ENCODE results near the gene HTR6.
"Not testable (repeated sequence)": the region's sequence is repeated elsewhere in the genome, so short reads cannot be mapped to it uniquely, and the experiment has no call there.

HTR6 gene

GRCh38 chr1:19664453-19665185 is at the start of gene HTR6:
TSS of gene HTR6 (plus strand) at chr1:19664875. CDS start at chr1:19665754, 879 bp downstream.
- DNase-seq: no peak

DNA sequence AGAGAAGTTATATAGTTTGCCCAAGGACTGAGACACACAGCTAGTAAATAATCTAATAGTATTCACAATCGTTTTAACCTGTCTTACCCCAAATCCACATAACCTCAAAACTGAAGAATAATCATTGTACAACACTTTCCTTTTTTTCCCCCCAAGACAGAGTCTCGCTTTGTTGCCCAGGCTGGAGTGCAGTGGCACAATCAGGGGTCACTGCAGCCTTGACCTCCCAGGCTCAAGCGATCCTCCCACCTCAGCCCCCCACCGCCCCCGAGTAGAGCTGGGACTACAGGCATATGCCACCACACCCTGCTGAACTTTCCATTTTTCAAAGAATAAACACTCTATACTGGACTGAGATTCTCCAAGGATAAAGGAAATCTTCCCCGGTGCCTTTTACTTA is 49.2 kb upstream of the HTR6 start:
- DNase-seq: no peak

GRCh38 chr1:19616489-19616888 is 48.2 kb upstream of the HTR6 start:
- no peak for DNase-seq

DNA sequence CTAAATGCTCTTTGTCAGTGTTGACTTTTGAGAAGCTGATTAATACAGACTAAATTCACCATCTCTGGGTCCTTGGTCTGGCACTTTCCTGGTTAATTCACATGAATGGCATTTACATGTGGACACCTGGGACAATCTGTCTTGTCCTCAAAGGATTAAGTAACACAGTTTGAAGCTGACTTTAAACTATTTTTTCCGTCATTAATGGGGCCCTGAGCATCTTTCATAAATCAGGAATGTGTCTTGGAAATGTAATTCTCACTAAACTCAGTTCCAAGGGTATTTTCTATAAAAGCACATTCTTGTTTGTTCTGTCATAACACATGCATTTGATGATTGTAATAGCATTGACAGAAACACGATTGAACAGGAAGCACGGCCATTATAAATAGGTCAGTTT is 47.3 kb upstream of the HTR6 start:
- no peak for DNase-seq

DNA sequence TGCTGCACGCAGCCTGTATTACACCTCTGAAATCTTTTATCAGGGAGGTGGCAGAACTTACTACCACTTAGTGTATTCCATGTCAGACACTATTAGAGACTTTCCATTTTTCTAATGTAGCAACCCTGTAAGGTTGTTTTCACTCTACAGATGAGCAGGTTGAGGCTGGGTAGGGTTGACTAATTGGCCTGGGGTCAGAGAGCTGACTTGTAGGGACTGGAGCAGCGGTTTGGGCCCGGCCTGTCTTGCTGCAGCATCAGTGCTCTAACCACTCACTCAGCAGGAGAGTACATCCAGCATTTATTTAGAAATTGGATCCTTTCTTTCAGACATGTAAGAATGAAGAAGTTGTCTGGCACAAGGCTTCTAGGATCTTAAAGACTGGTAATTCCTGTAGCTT is 46.2 kb upstream of the HTR6 start:
- DNase-seq: no peak

- no peak for DNase-seq
Measured at GRCh38 chr1:19619697-19620384, 44.8 kb upstream of the HTR6 start.

DNA sequence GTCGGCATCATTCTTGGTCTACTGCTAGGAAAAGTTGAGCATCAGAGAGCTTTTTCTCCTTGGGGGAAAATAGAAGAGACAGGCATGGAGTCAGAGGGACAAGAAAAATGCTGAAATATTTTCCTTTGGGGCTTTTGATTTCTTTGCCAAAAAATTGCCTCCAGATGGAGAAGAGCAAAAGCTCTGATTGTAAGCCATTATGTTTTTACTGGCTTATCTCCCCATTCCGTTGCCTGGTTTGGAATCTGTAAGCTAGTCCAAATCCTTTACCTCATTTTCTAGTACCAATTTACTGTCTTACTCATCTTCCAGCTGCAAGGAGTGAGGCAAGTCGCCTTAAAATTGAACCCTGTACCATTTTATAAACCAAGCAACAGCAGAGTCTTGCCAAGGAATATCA is 43.9 kb upstream of the HTR6 start:
- DNase-seq: no peak

GRCh38 chr1:19621274-19621950 is 43.3 kb upstream of the HTR6 start:
- no peak for DNase-seq

DNA sequence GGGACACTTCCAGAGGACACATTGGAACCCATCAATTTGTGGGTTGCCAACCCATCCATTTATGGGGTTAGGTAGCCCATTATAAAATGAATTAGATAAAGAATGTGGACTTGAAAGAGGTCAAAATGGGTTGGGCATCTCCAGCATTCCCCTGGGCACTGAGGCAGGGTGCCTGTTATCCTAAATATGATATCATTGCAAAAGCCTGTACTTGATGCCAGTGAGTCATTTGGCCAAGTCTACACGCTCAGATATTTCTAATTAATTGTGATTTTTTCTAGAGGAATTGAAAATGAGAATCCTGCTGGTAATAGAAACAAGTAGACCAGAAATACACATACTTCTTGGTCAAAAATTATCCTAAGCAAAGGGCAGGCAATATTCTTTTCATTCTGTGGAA is 42.5 kb upstream of the HTR6 start:
- DNase-seq: no peak

DNA sequence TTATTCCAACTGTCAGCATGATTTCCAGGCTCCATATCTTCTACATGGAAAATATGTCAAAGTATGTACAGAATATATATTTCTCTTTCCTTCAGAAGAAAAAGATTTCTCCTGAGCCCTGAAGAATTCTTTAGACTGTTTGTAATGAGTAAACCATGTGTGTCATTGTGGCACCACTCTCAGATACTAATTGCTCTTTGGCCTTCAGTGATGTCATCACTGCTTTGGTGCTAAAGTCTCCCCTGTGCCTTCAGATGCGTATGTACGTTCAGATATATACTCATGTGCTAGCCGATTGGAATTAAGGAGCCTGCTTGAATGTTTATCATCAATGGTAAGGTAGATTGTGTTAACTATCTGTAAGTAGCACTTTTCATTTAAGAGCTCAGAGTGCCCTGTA is 41.2 kb upstream of the HTR6 start:
- no peak for DNase-seq

GRCh38 chr1:19625291-19625937 is 39.3 kb upstream of the HTR6 start:
- DNase-seq: peak; percentile 39

- no peak for DNase-seq
Measured at GRCh38 chr1:19628879-19629278, 35.8 kb upstream of the HTR6 start.

GRCh38 chr1:19629357-19629756 is 35.3 kb upstream of the HTR6 start:
- no peak for DNase-seq

GRCh38 chr1:19630192-19630591 is 34.5 kb upstream of the HTR6 start:
- DNase-seq: not testable (repeated sequence)

GRCh38 chr1:19630720-19631395 is 33.8 kb upstream of the HTR6 start:
- no peak for DNase-seq

DNA sequence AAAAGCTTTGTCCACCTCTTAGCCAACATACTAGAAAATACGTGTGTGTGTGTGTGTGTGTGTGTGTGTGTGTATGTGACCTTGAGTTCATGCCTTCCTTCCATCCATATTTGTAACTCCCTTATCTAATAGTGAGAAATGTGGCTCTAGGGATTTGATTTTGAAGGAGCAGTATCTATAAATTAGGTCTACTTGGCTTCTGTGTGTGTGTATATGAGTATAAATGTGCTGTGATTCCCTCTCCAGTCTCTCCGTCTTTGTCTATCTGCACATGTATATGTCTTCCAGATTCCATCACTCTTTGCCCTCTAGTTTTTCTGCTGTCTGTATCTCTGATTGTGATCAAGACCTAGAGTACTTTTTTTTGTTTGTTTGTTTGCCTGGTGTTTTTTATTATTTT is 32.5 kb upstream of the HTR6 start:
- DNase-seq: no peak

DNA sequence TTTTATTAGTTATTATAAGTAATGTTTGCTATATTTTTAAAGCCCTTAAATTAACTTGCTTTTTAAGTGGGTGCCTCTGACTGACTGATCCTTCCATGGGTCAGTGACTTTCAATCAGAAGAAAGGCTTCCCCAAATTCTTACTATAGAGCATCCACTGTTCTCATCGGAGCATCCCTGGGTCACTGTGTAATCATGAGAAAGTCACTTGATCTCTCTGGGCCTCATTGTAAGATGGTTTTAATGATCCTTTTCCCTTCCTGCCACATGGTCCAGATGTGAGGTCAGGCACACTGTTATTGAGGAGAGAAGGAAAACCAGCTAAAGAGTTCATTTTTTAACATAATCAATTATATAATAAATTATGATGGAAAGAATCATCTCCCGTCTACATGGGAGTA is 31.6 kb upstream of the HTR6 start:
- DNase-seq: no peak

- DNase-seq: not testable (repeated sequence)
Measured at GRCh38 chr1:19635064-19635463, 29.6 kb upstream of the HTR6 start.

- no peak for DNase-seq
Measured at GRCh38 chr1:19635646-19636045, 29.0 kb upstream of the HTR6 start.

DNA sequence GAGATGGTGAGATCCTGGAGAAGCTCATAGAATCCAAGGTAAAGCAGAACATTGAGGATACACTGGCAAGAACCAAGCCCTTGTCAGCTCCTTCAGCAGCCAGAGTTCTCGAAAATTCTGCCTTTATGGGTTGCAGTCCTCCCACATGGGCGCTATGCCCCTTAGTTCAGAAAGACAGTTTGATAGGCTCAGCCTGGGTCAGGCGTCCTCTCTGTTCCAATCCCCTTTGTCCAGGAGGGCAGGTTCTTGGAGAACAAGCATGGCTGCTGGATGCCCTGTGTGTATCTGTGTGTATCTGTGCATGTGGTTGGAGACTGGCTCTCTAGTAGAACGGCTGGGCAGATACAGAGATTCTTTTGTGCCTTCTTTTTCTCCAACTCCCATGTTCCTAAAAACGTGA is 28.6 kb upstream of the HTR6 start:
- DNase-seq: no peak

DNA sequence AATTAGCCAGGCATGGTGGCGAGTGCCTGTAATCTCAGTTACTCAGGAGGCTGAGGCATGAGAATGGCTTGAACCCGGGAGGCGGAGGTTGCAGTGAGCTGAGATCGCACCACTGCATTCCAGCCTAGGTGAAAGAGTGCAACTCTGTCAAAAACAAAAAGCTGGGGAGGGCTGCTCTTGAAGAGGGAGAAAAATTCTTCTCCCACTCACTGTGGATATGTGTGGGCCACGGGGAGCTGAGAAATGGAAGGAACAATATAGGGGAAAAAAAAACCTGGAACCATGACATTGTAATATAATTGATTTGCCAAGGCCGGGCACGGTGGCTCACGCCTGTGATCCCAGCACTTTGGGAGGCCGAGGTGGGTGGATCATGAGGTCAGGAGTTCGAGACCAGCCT is 27.9 kb upstream of the HTR6 start:
- DNase-seq: not testable (repeated sequence)

GRCh38 chr1:19637606-19638005 is 27.1 kb upstream of the HTR6 start:
- DNase-seq: no peak

GRCh38 chr1:19639228-19639627 is 25.4 kb upstream of the HTR6 start:
- DNase-seq: not testable (repeated sequence)

Measured in right hindlimb (tissue), 1 donor.